Fibroblast of upper back skin (primary cell): Measurements from ENCODE around the gene APOL1.
"Not testable (repeated sequence)": the region's sequence is repeated elsewhere in the genome, so short reads cannot be mapped to it uniquely, and the experiment has no call there.

ENCODE experiments used
- DNase-seq: peaks from one replicate; pipeline ENCODE4 v3.0.0-alpha.2; 2013

Gene APOL1

DNA sequence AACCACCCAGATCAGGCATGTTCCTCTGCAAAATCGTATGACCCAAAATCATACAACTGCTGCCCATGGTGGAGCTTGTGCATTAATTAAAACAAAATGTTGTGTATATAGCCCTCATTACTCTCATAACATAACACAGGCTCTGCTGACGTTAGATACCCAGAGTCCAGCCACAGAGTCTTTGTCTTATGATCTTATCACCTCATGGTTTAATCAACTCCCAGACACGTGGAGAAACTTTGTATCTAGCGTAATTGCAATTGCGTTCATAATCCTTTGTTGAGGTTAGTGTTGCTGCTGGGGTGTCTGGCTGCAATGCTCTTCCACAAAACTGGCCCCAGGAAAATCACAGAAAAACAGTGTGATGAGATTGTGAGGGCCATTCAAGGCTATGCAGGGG lies 5.0 kb upstream of the APOL1 start:
- no peak for DNase-seq

DNA sequence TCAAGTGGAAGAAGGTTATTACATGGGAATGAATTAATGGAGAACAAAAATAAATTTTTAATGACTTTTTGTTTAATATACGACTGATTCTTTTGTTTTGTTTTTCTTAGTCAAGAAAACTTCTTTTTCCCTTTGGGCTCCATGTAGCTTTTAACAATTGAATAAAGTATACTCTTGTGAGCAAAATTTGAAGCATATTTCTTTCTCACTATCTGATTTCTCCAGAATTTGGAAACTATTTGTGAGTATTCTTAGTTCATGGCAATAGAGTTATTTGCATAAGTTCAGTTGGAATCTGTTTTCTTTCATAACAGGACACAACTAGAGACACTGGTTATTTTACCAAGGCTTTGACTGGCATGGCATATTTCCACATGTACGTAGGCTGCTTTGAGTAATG lies 3.8 kb upstream of the APOL1 start:
- no peak for DNase-seq

DNA sequence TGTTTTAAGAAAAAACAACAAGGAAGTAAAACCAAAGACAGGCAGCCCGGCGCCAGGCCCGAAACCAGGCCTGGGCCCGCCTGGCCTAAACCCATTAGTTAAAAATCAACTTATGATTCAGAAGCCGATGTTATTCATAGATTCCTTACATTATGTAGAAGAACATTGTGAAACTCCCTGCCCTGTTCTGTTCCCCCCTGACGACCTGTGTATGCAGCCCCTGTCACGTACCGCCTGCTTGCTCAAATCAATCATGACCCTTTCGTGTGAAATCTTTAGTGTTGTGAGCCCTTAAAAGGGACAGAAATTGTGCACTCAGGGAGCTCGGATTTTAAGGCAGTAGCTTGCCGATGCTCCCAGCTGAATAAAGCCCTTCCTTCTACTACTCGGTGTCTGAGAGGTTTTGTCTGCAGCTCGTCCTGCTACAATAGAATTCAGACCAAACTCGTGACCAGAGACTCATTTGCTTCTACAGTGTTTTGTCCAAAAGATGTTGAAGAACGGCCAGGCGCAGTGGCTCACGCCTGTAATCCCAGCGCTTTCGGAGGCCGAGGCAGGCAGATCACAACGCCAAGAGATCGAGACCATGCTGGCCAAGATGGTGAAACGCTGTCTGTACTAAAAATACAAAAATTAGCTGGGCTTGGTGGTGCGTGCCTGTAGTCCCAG lies 2.5 kb upstream of the APOL1 start:
- not testable (repeated sequence) for DNase-seq

DNA sequence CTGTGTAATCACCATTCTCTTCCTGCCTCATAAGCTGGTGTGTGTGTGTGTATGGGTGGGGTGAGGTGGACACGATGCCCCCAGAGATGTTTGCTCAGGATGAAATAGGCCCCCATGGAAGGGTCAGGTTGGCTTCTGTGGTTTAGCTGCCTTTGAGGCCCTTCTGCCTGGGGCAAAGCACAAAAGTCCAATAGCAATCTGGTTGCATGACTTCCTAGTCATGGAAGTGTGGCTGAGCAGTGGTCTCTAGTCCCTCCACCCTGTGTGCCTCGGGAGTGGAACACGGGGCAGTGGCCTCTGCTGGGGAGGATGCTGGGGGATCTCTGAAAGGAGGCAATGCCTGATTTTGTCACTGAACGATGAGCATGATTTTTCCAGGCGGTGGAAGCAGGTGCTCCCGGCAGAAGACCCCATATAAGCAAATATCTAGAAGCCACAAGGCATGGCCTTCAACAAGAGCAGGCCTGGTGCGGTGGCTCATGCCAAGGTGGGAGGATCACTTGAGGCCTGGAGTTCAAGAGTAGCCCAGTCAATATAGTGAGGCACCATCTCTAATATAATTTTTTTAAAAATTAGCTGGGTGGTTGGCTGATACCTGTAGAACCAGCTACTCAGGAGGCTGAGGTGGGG lies 839 bp upstream of the APOL1 start:
- DNase-seq, result not testable (repeated sequence)

DNA sequence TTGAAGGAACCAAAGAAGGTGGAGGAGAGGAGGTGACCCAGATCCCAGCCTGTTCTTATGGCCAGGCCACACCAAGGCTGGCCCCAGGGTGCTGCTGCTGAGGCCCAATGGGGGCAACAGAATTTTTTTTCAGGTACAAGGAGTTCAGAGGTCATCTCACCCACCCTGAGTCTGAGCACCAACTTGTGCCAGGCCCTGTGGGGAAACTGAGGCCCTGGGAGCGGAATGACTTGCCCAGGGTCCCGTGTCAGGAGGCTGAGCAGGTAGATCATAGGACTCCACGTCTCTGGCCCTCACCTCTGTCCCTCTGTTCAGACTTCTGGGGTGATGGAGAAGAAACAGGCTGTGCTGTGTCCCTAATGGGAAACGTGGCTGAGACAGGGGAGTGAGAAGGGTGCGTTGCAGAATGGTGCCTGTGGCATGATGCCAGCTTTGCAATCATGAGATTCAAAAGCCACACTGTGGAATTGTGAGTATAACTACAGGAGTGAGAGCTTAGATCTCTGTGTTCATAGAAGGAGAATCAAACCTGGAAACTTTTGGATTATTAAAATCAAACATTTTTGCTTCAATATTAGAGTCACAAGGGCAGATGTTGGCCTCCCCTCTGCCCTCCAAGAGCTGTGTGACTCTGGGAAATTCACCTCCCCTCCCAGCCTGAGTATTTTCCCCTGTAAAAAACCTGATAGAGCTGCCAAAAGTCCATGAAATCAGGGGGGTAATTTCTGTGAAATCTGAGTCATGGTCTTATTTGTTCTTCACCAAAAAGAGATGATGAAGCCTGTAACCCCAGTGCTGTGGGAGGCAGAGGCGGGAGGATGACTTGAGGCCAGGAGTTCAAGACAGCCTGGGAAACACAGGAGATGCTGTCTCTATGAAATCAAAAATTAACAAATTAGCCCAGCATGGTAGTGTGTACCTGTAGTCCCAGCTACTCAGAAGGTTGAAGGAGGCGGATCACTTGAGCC lies 874 bp downstream of the APOL1 start:
- DNase-seq, result no peak

DNA sequence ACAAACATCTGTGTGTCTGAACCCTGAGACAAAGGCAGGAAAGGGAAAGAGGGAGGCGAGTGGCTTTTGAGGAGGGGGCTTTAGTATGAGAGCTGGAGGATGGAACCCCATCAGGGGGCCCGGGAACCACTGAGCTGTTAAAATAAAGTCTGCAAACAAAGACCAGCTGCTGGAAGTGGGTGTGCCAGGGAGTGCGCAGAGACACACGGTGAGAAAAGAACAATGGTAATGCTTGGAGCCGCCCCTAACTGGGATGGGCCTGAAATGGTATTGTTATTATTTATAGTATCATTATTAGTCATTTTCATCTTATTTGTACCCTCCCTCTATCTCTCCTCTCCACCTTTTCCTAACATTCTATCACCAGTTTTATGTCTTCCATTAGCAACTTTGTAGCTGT lies 2.6 kb downstream of the APOL1 start:
- not testable (repeated sequence) for DNase-seq

DNA sequence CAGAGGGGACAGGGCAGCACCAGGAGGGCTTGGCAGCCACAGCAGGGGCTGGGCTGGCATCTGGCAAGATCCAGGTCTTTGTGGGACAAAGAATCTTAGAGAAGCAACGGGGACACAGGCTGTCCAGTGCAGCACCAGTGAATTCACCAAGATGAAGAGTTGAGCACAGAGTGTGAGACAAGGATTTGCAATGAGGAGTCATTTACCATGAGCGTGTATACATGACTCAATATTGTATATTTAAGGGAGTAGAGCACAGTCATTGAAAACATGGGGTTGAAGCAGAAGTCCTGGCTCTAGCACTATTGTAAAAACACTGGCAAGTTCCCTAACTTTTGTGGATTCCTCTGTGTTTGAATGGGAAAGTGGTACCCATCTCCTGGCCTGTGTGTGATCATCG lies 3.5 kb downstream of the APOL1 start:
- DNase-seq, result no peak

DNA sequence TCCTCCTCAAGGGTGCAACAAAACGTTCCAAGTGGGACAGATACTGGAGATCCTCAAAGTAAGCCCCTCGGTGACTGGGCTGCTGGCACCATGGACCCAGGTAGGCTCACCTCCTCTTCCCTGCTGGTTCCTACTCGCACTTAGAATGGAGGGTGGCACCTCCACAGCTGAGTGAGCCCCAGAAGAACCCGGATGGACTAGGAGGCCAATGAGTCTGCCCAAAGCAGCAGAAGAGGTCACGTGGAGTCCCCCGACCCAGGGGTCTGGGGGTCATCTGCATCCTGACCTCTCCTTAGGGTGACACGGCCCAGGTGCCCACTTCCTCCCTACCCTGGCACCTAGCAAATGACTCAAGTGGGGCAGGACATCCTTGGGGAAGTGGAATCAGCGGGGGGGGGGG lies 4.4 kb downstream of the APOL1 start:
- DNase-seq, result no peak

DNA sequence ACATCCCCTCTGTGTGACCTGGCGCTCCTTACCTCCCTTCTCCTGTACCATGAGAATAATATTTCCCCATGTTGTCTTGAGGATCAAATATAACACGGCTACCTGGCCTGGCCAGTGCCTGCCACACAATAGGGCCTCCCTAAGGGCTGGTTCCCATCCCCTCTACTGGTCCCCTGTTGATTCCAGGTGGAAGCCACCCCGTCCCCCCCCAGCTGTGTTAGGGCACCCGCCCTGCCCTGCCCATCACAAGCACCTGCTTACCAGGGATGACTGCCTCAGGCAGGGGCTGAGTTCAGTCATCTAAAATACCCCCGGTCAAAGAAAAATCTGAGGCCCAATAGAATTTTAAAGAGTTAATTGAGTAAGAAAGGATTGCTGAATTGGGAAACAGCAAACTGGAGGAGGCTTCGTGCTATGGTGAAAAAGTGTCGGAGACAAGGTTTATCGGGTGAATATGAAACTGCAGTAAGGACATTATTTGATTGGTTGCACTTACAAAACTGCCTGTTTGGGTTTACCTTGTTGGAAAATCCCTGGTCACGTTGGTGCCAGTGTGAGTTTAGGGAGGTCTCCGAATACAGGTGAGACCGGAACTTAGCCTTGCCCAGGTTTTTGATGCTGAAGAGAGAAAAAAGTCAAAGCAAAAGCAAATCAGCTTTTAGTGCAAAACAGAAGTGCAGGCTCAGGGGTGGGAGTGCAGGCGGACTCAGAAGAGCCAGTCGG lies 5.2 kb downstream of the APOL1 start:
- no peak for DNase-seq

DNA sequence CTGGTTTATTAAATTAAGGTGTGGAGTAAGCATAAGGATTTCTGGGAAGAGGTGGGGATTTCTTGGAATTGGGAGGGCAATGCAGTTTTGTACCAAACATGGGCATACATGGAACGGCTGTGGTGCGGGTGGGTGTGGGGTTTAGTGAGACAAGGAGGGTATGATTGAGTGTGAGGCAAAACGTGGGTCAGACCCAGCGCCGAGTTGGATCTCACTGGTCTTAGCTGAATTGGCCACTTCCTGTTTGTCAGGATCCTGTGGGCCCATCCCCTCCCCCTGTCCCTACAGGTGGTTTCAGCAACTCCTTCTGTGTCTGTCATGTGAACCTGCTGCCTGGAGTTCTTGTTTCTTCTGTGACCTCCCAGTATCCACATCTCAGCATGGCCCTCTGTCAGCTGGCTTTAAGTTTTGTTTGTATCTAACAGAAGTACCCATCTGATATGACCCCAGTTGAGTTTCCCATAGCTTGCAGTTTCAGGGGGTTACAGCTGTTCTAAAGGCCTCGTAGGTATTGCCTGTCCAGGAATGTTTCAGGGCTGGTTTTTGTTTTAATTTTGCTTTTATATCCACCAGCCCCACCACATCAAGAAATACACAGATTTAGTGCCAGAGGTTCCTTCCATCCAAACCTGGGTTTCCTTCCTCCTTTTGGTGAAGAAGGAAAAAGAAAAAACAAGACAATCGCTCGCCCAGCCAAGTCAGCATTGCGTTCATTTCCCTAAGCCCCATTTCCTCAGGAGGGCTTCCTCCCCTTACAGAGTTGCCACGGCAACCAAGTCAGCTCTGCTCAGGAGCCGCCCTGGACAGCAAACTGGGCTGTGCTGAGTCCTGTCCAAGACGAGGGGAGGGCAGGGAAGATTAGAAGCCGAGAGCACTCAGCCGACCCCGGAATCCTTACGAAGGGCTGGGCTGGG lies 6.0 kb downstream of the APOL1 start:
- peak; percentile 73 for DNase-seq

DNA sequence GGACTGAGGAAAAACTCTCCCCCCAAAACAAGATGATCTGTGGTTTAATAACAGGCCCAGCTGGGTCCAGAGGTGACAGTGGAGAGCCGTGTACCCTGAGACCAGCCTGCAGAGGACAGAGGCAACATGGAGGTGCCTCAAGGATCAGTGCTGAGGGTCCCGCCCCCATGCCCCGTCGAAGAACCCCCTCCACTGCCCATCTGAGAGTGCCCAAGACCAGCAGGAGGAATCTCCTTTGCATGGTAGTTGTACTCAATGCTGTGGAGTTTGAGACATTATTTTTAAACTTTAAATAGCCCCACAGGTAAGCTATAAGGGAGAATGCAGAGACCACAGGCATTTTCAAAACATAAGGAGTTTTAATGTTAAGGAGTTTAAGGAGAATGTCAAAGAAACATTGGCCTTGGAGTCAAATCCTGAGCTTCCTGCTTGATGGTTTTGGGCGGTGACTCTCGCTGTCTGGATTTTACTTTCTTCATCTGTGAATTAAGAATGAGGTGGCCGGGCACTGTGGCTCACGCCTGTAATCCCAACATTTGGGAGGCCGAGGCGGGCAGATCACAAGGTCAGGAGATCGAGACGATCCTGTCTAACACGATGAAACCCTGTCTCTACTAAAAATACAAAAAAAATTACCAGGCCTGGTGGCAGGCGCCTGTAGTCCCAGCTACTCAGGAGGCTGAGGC lies 6.8 kb downstream of the APOL1 start:
- no peak for DNase-seq

DNA sequence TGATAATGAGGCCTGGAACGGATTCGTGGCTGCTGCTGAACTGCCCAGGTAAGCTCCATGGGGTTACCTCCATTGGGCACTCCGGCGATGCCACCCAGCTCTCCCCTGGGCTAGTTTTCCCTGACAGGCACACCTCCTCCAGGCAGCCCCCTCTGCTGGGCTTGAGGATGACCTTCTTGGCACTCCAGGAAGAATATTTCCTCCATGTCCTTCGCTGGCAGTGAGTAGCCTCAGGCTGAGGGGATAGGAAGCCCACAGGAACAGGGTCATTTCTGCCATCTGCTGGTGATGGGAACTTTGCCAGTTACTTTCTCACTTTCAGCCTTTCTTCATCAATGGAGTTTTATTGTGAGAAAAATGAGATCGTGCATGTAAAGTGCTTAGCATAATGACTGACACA lies 8.7 kb downstream of the APOL1 start:
- not testable (repeated sequence) for DNase-seq

DNA sequence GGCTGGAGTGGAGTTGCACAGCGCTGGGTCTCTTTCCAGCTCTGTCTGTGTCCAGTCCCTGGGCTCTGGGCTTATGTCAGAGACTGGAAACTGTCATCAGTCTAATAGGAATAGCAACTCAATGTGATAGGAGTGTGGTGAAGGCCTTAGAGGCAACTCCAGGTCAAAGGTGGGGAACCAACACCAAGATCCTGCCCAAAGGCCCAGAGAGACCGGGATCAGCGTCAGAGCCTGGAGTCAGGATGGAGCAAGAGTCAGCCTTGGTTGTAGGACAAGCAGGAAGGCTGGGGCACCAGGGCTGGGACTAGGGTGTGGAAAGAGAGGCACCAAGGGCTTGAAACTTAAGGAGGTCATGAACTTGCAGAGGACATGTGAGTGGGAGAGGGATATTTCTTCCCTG lies 9.4 kb downstream of the APOL1 start:
- not testable (repeated sequence) for DNase-seq

DNA sequence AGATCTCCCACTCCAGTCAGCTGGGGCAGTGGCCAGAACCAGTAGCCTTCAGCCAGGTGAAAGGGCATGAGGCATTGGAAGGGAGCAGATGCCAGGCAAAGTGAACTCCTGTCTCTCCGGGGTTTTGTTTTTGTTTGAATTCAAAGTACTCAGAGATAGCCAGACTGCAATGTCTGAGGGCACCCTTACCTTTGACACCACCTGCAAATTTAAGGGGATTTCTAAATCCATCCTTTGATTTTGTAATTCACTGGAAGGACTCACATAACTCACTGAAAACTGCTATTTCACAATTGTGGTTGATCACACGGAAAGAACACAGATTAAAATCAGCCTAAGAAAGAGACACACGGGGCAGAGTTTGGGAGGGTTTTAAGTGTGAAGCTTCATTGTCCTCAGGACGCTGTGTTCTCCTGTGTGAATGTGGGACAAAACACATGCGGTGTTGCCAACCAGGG lies 10.3 kb downstream of the APOL1 start:
- DNase-seq, result not testable (repeated sequence)

DNA sequence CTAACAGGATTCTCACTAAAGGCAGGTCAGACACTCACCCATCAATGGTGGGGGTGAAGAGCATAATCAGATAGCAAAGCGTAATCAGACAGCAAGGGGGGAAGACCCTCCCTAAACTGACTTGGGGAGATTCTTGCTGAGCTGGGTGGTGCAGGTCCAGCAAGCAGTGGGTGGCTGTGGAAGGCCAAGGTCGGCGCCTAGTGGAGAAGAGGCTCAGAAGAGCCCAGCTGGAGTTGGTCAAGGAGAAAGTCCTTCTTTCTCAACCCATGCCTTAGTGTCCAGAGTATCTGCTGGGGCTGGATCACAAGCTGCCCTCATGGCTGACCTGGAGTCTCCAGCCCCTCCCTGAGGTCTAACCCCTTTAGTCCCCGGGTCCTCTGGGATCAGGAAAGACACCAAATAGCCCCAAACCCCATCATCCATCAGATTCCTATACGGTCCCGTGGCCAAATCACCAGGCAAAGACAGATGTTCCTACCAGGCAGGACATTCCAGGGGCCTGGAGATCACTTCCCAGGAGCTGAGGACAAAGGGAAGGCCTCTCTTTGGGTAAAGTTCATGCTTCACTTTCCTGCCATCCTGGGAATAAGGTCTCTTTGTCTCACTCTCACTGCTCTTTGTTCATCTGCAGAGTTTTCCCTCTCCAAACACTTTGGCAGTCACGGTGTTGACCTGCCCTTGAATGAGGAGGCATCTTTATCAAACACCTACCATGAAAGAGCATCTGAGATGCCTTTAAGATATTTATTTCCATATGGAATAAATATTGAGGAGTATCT lies 11.1 kb downstream of the APOL1 start:
- not testable (repeated sequence) for DNase-seq

DNA sequence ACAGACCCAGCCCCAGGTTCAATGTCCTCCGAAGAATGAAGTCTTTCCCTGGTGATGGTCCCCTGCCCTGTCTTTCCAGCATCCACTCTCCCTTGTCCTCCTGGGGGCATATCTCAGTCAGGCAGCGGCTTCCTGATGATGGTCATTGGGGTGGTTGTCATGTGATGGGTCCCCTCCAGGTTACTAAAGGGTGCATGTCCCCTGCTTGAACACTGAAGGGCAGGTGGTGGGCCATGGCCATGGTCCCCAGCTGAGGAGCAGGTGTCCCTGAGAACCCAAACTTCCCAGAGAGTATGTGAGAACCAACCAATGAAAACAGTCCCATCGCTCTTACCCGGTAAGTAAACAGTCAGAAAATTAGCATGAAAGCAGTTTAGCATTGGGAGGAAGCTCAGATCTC lies 14.1 kb downstream of the APOL1 start:
- DNase-seq, result no peak

DNA sequence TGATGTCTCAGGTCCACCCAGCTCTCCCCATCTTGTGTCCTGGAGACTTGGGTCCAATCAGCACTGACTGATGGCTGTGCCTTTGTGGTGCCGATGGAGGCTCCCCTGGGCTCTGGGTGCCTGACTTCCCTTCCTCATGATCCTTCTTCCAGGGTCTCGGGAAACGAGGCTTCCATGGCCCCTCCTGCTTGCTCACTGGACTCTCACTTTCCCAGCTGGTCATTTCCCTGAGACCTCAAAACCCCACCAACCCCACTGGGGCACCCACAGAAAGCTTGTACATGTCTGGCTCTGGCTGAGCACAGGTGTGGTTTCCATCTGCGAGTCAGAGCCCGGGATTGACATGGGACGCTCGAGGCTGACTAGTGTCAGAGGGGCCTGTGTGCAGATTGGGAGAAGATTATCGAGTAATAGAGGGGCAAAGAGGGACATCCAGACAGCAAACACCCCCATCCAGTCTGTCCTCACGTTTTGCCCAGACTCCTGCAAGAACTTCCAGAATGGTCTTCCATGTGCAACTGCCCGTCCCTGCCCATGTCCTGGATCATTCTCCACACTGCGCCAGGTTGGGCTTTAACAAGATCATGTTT lies 15.1 kb downstream of the APOL1 start:
- DNase-seq, result no peak

DNA sequence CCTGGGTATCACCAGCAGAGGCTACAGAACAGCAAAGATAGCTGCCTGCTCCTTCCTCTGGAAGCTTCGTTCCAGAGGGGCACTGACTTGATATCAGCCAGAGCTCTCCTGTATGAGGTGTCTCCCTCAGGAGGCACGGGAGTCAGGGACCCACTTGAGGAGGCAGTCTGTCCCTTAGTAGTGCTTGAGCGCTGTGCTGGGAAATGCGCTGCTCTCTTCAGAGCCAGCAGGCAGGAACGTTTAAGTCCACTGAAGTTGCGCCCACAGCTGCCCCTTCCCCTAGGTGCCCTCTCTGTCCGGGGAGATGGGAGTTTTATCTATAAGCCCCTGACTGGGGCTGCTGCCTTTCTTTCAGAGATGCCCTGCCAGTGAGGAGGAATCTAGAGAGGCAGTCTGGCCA lies 18.3 kb downstream of the APOL1 start:
- not testable (repeated sequence) for DNase-seq

DNA sequence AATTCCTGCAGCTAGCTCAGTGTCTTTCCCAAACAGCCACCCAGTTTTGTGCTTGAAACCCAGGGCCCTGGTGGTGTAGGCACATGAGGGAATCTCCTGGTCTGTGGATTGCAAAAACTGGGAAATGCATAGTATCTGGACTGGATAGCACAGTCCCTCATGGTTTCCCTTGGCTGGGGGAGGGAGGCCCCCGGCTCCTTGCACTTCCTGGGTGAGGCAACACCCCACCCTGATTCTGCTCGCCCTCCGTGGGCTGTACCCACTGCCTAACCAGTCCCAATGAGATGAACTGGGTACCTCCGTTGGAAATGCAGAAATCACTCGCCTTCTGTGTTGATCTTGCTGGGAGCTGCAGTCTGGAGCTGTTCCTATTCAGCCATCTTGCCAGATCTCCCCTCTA lies 19.0 kb downstream of the APOL1 start:
- DNase-seq, result not testable (repeated sequence)

DNA sequence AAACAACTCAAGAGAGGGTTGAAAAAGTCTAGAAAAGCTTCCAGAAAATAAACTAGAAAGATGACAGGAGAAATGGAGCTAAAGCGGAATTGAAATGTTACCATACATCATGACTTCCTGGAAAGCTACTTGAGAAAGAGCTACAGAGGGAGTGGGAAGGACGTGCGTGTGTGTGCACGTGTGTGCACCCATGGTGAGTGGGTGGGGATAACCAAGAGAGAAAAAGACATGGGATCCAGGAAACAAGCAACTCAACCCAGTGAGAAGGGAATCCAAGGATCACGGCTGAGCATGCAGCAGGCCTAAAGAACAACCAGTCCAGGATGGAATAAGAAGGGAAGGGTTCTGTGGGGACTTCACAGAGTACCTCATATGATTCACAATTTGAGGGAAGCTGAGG lies 21.6 kb downstream of the APOL1 start:
- DNase-seq, result no peak
